ENCODE data around the gene SLC47A1. TPM values are rescaled to one million over a fixed set of nuclear protein-coding genes. Genes with fewer than 3 reads are reported as not detected.

The SLC47A1 gene
- total RNA-seq, 1 experiment from 2014 or later, result 16.1 TPM

DNA sequence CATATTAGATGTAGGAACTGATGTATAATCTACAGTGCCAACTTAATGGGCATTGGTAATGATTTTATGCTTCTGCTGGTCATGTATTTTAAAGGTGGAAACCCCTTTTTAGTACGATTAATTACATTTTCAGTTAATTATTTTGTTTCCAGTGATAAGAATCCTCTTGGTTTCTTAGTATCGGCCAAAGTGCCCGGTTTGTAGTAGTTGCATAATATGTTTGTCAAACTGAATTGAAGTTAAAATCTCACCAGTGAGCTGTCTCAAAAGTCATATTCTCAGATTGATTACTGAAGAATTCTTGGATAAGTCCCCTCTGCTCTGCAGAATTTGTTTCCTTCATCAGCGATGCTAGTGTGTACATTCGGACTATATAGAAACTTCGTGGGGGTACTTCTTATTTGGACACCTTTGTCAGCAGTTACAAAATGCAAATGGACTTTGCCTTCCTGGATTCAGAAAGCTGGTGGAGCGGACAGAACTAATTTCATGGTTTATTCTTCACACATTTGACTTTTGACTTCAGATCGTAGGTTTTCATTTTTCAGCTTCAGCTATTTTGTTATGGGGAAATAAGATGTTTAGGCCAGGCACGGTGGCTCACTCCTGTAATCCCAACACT lies 28.2 kb downstream of the SLC47A1 start:
- no TSS peak for BruUV-seq (replicated peaks)
- ATAC-seq (no peak), DNase-seq (ENCODE audit: low read depth, low spot score) (no peak)
- CTCF ChIA-PET, result no interaction called here
- in situ Hi-C loops (cut with HindIII; ENCODE audit: low pct_unique_long_range_greater_than_20kb, low sequenced_read_pairs) (no loop called here), intact Hi-C loops (cut with micrococcal nuclease; ENCODE audit: unreplicated experiment) (no loop called here)
- Histone ChIP-seq H3K27me3 (ENCODE audit: control insufficient read depth, insufficient read depth, low read length) (no peaks in the 10 kb centered on the region), H3K27ac (ENCODE audit: low read length) (no peak overlapping the region), H3K36me3 (ENCODE audit: control insufficient read depth, insufficient read depth, low read length) (no peaks in the 10 kb centered on the region), H3K4me1 (ENCODE audit: control insufficient read depth, insufficient read depth, low read length) (no peaks in the 10 kb centered on the region), H3K4me3 (ENCODE audit: low read depth in 2 of 2, low read length in 2 of 2) (no peak overlapping the region), H3K9me3 (ENCODE audit: control insufficient read depth, insufficient read depth, low read depth, low read length) (no peaks in the 10 kb centered on the region)
- TF ChIP-seq, protein P1, sequence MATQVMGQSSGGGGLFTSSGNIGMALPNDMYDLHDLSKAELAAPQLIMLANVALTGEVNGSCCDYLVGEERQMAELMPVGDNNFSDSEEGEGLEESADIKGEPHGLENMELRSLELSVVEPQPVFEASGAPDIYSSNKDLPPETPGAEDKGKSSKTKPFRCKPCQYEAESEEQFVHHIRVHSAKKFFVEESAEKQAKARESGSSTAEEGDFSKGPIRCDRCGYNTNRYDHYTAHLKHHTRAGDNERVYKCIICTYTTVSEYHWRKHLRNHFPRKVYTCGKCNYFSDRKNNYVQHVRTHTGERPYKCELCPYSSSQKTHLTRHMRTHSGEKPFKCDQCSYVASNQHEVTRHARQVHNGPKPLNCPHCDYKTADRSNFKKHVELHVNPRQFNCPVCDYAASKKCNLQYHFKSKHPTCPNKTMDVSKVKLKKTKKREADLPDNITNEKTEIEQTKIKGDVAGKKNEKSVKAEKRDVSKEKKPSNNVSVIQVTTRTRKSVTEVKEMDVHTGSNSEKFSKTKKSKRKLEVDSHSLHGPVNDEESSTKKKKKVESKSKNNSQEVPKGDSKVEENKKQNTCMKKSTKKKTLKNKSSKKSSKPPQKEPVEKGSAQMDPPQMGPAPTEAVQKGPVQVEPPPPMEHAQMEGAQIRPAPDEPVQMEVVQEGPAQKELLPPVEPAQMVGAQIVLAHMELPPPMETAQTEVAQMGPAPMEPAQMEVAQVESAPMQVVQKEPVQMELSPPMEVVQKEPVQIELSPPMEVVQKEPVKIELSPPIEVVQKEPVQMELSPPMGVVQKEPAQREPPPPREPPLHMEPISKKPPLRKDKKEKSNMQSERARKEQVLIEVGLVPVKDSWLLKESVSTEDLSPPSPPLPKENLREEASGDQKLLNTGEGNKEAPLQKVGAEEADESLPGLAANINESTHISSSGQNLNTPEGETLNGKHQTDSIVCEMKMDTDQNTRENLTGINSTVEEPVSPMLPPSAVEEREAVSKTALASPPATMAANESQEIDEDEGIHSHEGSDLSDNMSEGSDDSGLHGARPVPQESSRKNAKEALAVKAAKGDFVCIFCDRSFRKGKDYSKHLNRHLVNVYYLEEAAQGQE (IDR thresholded peaks at IDR 0.05; ENCODE audit: insufficient read depth in 1 of 2, low read depth in 2 of 2, low read length in 1 of 2), result no peak
- POLR2A ChIA-PET, result interaction anchor here (0.6 to 0.7 kb wide), 2 partner anchors 16 to 308 kb away, joined by 3 read pairs; no protein-coding TSS in a partner anchor

DNA sequence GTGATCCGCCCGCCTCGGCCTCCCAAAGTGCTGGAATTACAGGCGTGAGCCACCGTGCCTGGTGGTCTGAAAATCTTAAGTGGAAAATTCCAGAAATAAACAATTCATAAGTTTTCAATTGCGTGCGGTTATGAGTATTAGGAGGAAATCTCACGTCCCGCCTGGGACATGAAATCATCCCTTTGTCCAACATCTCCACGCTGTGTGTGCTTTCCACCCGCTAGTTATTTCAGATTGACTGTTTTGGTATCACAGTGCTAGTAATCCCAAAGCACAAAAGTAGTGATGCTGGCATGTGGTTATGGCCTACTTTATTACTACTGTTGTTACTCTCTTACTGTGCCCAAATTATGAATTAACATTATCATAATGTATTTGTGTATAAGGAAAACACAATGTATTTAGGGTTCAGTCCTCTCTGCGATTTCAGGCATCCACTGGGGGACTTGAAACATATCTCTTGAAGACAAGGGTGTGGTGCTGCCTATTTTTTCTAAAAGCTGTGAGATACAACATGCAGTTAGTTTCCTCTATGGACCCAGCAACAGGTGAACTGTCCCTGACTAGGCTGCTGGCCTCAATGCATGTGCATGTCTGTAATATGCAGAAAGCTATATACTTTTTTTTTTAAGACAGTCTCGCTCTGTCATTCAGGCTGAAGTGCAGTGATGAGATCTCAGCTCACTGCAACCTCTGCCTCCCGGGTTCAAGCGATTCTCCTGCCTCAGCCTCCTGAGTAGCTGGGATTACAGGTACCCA lies 32.3 kb downstream of the SLC47A1 start:
- in situ Hi-C loops (cut with HindIII; ENCODE audit: low pct_unique_long_range_greater_than_20kb, low sequenced_read_pairs), result no loop called here
- no peak for DNase-seq (ENCODE audit: low read depth, low spot score)
- ATAC-seq, result no peak
- CTCF ChIA-PET, result interaction anchor here (0.6 kb wide), 1 partner anchor 161 kb away, joined by 3 read pairs; no protein-coding TSS in a partner anchor
- TF ChIP-seq, protein P2, sequence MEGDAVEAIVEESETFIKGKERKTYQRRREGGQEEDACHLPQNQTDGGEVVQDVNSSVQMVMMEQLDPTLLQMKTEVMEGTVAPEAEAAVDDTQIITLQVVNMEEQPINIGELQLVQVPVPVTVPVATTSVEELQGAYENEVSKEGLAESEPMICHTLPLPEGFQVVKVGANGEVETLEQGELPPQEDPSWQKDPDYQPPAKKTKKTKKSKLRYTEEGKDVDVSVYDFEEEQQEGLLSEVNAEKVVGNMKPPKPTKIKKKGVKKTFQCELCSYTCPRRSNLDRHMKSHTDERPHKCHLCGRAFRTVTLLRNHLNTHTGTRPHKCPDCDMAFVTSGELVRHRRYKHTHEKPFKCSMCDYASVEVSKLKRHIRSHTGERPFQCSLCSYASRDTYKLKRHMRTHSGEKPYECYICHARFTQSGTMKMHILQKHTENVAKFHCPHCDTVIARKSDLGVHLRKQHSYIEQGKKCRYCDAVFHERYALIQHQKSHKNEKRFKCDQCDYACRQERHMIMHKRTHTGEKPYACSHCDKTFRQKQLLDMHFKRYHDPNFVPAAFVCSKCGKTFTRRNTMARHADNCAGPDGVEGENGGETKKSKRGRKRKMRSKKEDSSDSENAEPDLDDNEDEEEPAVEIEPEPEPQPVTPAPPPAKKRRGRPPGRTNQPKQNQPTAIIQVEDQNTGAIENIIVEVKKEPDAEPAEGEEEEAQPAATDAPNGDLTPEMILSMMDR (IDR thresholded peaks at IDR 0.05), result no peak
- no peak for TF ChIP-seq SIN3A (IDR thresholded peaks at IDR 0.05; ENCODE audit: borderline replicate concordance, insufficient read depth, low read depth, low read length)
- no peak for TF ChIP-seq POLR2AphosphoS5 (IDR thresholded peaks at IDR 0.05; ENCODE audit: low read depth, low read length)
- TF ChIP-seq, protein P1 (IDR thresholded peaks at IDR 0.05; ENCODE audit: insufficient read depth in 1 of 2, low read depth in 2 of 2, low read length in 1 of 2), result no peak
- TF ChIP-seq TCF7L2 (IDR thresholded peaks at IDR 0.05; ENCODE audit: low read depth, low read length), result no peak
- no TSS peak for BruUV-seq (replicated peaks)
- H3K4me3 ChIP-seq (ENCODE audit: low read depth in 2 of 2, low read length in 2 of 2), result no peak overlapping the region
- no peaks in the 10 kb centered on the region for H3K36me3 ChIP-seq (ENCODE audit: control insufficient read depth, insufficient read depth, low read length)
- H3K9me3 ChIP-seq (ENCODE audit: control insufficient read depth, insufficient read depth, low read depth, low read length), result no peaks in the 10 kb centered on the region
- no peaks in the 10 kb centered on the region for H3K27me3 ChIP-seq (ENCODE audit: control insufficient read depth, insufficient read depth, low read length)
- intact Hi-C loops (cut with micrococcal nuclease; ENCODE audit: unreplicated experiment), result no loop called here
- H3K27ac ChIP-seq (ENCODE audit: low read length), result no peak overlapping the region
- POLR2A ChIA-PET, result interaction anchor here (0.7 kb wide), 1 partner anchor 20 kb away, joined by 3 read pairs; no protein-coding TSS in a partner anchor
- no peaks in the 10 kb centered on the region; the same call in 1 of the 2 replicates for H3K4me1 ChIP-seq (ENCODE audit: control insufficient read depth, insufficient read depth, low read length)
